HG03469 (cell line): ENCODE results near the gene CAPG.
"Not testable (repeated sequence)": the region's sequence is repeated elsewhere in the genome, so short reads cannot be mapped to it uniquely, and the experiment has no call there.

Experiments used
- ATAC-seq: cut with Tn5 transposase; IDR thresholded peaks from one replicate; pipeline ENCODE4 v1.9.1; 2021; ENCODE audit warnings: mild to moderate bottlenecking, moderate library complexity, moderate number of reproducible peaks; ENCODE audit not compliant: unreplicated experiment

CAPG gene

DNA sequence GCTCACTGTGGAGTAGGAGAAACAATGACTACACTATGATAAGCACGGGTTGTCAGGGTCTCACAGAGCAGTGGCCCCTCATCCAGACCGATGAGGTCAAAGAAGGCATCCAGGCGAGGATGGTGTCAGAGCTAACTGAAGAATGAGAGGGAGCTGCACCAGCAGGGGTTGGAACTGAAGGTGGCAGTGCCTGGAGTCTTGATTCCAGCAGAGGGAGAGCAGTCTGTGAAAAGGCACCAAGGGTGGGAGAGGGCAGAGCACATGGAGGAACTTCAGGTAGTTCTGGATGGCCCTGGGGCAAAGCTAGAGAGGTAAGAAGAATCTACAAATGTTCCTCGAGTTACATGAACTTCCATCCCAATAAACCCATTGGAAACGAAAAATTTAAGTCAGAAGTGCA lies 43.0 kb downstream of the CAPG start:
- no peak for ATAC-seq

- not testable (repeated sequence) for ATAC-seq
Observed at GRCh38 chr2:85362653-85363387, 47.3 kb downstream of the CAPG start.

GRCh38 chr2:85357736-85358135 lies 52.4 kb downstream of the CAPG start:
- no peak for ATAC-seq

DNA sequence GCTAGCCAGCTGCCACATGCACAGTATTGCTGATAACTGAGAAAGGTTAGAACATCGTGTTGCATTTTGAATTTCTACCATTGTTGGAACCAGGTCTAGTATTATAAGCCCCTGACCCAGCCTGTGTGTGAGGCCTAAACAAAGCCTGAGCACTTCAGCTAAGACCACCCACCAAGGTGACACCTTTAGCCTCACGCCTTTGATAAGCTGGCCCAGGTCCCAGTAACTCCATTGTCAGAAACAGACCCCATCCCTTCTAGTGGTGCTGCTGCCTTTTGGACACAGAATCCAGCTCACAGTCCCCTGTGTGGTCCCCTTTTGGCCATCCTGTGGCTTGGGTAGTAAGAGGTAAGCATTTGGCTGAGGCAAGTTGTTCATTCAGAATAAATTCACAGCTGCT lies 54.0 kb downstream of the CAPG start:
- ATAC-seq = no peak

DNA sequence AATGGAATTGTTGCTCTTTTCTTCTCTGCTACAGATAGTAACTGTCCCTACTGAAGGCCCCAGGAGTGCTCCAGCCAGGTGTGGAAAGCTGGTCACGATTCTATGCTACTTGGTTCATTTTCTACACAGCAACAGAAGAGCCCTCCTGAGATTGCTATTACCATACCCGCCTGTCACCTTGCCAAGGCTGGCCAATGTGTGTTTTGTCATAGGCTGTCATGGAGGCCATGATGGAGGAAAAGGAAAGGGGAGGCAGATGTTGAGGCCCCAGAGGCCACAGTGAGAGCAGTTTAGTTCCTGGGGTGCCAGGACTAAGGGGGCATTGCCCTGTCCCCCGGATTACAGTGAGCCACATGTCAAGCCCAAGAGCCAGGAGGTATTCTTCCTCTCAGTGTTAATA lies 54.6 kb downstream of the CAPG start:
- no peak for ATAC-seq

GRCh38 chr2:85355073-85355410 lies 55.1 kb downstream of the CAPG start:
- no peak for ATAC-seq

DNA sequence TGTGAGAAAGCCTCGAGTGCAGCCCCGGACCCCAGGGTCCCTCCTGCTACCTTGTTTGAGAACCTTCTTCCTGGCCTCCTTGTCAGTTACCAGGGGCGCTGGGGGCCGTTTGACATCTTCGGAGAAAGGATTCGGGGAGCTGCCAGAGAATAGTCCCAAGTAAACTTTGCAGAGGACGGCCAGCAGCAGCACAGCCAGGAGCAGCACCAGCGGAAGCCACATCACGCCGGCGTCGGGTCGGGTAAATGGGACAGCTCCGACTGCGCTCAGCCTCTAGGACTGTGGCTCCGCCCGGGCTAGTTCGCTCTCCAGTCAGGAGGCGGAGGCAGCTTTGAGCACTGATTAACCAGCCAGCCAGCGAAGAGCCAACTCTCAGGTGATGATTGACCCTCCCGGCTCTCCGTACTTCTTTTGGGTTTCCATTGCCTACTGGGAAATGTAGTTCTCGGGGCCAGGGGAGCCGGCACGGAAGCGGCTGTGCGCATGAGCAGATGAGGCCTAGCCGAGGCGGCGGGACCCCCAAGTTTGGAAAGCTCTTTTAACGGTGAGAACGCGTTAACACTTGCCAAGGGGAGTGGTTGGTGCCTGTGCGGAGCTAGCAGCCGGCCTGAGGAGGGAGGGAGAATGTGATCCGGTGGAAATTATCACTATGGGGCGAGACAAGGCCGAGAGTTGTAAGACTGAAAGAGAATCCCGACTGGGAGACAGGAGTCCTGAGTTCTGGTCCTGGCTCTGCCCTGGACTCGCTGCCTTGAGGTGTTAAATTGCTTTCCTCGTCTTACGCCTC lies 55.7 kb downstream of the CAPG start, which contains the start of the genes ELMOD3 and RETSAT:
Gene ELMOD3 (plus strand): TSS at position 484 of the 787 bp plus-strand sequence. CDS start 2,430 bp downstream, outside the sequence.
Gene RETSAT (minus strand): TSS at position 243 of the 787 bp plus-strand sequence. CDS start 21 bp downstream, at position 222.
- peak; percentile 93 for ATAC-seq

GRCh38 chr2:85353876-85354285 lies 56.3 kb downstream of the CAPG start:
- no peak for ATAC-seq

DNA sequence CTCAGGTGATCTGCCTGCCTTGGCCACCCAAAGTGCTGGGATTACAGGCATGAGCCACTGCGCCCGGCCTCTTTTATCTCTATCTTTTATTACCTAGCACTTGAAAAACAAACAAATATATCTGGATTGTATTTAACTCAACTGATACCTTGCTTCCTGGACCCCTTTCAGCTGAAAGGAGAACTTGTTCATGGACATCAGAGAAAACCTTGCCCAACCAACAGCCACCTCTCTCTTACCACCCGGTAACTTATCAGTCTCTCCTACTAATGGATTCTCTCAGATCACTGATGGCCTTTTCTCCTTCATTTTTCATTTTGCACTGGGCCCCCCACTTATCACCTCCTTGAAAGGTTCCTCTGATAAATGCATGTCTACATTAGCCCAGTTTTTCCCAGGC lies 62.6 kb downstream of the CAPG start:
- ATAC-seq = no peak
